SH-SY5Y (cell line): ENCODE results near the gene DHX35.

ENCODE experiments used
- GATA2 ChIP-seq: IDR thresholded peaks from 2 replicates; pipeline ENCODE4 v1.6.1; 2011; ENCODE audit warnings: mild to moderate bottlenecking, low read depth, low read length
- GATA3 ChIP-seq: IDR thresholded peaks from 2 replicates; pipeline ENCODE4 v1.6.1; 2011; ENCODE audit warnings: low read depth, mild to moderate bottlenecking, low read length, moderate library complexity

GRCh38 chr20:38957235-38957876 is 4.8 kb upstream of the DHX35 start:
- TF ChIP-seq GATA2 (no peak), GATA3 (no peak)
